HL-60/S4 (cell line): ENCODE measurements around the gene SYT15B.
"Not testable (repeated sequence)": the region's sequence is repeated elsewhere in the genome, so short reads cannot be mapped to it uniquely, and the experiment has no call there.

Experiments used
- in situ Hi-C: fragments of 300-500 bp; cut with MboI; formaldehyde crosslinking; loops from 2 replicates; pipeline ENCODE4 v1.14.3; 2022; ENCODE audit warnings: low sequenced_read_pairs

SYT15B gene

DNA sequence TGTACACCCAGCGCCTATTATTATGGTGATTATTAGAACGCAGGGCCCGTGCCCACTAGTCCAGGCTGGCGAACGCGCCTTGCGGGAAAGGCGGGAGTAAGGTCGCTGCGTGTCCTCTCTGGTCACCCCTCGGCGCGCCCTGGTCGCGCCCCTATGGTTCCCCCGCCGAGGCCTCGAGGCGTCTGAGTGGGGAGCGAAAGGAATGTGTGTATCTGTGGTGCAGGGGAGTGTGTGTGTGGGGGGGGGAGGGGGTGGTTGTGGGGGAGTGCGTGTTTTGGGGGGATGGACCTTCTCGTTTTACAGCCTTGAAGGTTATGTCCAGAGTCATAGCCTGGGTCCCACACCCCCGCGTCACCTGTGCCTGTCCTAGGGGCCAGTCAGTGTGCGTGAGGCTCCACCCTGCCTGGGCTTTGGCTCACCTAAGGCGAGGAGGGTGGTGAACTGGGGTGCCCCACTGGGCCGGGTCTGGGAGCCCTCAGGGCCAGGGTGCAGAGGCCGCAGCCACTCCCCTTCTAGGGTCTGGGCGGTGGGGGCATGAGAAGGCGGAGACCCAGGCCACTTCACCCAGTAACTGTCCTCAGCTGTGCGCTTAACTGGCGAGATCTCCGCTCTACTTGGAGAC lies at the start of gene SYT15B:
Gene SYT15B, minus strand, starts transcription at position 39 of the 622 bp plus-strand sequence. CDS start 952 bp downstream, outside the sequence.
- in situ Hi-C loops, result not testable (repeated sequence)

DNA sequence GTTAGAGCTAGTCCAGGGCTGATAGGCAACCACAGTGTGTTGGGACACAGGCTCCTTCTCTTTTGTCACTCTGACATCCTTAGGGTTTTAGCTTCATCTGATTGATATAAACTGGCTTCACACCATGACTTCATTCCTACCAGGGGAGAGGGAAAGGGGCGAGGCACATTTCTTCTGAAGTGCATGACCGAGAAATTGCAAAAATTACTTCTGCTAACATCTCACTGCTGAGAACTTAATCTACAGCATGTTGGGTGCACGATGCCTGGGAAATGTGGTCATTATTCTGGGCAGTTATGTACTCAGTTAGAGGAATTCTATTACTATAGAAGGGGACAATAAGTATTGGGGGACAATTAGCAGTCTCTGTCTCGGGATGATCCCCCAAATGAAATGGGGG lies 16.2 kb upstream of the SYT15B start:
- in situ Hi-C loops, result not testable (repeated sequence)

DNA sequence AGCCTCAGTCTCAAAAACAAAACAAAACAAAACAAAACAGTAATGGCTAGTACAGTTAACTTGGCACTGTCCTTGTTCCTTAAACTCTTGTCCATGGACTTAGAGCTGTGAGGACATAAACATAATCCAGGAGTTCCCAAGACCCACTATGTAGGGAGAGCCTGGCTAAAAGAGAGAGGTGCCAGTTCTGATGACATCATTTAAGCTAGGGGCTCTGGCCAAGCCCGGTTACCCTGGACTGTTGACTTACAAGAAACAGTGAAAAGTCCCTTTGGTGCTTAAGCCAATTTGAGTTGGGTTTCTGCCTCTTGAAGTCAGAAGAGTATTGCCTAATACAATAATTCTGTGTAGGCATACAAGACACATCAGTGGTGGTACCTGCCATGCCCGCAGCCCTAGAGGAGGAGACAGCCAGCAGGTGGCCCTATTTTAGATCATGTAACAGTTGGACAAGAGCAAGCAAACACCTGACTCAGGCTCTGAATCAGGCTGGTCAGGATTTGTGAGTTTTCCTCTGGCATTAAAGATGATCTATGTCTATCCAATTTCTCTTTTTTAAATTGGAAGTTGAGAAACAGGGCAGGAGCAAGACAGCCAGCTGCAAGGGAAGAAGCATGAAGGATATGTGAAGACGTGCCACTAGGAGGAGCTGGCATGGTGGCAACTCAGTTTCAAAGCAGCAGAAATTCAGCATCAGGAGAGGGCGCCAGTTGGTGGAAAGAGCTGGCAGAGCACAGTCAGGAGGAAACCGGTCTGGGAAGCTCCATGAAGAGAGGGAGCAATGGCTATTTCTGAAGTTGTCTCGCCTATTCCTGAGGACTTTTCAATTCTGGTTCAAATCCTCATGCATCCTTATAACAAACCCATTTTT lies 12.2 kb upstream of the SYT15B start:
- in situ Hi-C loops, result not testable (repeated sequence)

DNA sequence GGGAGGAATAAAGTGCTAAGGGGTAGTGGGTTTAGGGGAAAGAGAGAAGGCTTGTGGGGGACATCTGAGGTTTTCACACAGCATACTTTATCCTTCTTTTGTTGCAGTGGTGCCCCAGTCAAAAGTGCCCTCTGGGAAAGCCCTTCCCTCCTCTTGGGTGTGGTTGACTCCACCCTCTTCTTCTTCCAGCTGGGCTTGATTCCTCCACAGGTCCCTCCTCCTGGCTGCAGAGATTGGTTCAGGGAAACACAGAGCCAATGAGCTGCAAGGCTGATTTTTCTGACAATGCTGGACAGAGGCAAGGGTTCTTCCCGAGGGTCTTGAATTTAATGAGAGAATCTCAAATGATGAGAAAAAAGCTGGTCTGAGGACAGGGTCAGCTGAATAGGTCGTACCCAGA lies 7.4 kb upstream of the SYT15B start:
- in situ Hi-C loops, result not testable (repeated sequence)

DNA sequence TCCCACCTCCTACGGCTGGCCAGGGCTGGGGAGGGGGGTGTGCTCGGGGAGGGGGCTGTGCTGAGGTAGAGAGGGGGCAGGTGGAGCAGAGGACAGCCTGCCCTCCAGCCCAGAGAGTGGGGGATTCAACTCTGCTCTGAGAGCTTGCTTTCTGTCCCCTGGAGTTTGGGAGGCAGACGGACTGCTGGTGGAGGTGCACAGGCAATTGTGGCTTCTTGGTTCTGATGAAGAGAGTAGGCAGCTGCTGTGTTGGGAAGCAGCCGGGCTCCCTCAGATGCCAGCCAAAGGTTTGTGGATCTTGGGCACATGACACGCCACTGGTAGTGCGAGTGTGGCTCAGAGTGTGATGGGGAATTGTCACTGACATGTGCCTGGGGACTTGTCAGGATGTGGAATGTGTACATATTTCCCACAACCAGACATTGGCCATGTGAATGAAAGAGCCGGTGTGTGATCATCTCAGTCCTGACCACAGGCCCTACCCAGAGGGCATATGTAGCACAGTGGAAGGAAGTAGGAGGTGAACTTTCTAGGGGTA lies 5.3 kb upstream of the SYT15B start:
- in situ Hi-C loops, result not testable (repeated sequence)

DNA sequence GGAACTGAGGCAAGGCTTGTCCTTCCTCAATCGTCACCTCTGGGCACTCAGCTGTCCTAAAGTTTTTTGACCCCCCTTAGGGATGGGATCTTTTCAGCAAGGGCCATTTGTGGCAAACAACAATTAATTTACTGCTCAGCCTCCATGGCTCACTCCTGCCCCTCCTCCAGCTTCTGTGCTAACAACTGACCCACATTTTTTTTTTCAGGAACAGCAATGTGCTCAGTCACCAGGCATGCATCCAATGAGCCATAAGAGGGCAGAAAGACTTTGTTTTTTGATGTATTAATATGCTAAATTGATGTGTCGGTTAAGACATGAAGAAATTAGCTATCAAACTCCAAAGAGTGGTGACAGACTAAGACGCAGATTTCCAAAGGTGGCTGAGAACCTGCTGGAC lies 4.7 kb upstream of the SYT15B start:
- in situ Hi-C loops, result not testable (repeated sequence)

DNA sequence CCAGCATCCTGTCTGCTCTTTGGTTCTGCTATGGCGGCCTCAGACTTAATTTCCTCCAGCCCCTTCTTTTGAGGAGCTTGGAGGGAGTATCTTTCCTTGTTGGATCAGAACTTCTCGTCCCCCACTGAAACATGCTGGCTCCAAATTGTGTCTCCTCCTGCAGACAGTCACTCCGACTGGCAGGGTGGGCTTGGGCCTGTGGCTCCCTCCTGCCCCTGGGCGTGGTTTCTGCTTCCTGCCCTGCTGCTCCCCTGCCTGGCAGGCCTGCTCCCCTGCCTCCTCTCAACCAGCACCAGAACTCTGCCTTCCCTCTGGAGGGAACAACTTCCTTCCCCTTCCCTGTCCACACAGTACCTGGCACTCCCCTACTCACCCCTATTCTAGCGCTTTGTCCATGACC lies 3.8 kb upstream of the SYT15B start:
- in situ Hi-C loops, result not testable (repeated sequence)

DNA sequence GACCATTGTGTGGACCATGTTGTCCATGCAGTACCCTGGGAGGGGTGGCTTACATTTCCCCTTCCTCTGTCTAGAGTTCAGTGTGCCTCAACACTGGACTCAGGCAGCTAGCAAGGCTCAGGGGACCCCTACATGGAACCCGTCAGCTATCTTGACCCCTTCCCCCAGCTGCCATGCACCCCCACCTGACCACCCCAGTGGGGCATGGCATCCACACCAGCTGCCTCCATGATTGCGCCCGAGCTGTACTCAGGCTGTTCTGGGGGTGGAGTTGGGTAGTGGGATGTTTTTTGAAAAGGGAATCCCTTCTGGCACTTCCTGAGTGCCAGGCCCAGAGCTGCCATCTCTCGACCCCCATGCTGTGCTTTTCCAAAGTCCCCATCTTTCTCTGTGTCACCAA lies 1.8 kb upstream of the SYT15B start:
- in situ Hi-C loops, result not testable (repeated sequence)

DNA sequence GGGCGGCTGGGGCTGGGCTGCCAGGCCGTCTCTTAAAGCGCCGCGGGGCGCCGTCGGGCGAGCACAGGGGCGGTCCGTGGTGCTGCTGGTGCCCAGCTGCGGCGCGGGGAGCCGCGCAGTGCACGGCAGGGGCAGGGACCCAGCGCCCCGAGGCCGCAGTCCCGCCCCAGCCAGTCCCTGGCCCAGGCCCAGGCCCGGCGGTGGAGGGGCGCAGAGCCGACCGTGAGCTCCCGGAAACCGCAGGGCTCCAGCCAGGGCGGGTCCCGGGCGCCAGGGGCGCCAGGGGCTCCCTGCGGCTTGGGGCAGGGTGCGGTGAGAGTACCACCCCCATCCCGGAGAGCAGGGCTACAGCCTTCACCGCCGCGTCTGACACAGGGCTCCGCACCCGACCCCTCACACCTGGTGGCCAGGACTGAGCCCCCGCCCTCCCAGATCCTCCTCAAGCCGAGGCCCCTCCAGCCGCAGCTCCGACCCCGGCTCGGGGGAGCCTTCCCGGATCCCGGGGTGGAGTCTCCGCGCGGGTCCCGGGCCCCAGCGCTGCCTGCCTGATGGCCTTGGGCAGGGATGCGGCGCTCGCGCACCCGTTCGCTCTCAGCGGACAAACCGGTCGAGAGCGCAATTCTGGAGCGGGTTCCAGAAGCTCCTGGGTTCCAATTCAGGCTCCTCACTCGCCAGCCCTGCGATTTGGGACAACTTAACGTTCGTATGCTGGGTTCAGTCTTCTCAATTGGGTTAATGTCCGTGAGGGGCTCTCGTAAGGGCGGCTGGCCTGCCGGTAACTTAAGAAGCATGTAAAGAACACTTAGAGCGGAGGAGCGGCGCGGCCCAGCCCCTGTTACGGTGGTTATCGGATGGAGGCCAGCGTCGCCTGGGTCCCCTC lies 478 bp downstream of the SYT15B start:
- in situ Hi-C loops, result not testable (repeated sequence)

DNA sequence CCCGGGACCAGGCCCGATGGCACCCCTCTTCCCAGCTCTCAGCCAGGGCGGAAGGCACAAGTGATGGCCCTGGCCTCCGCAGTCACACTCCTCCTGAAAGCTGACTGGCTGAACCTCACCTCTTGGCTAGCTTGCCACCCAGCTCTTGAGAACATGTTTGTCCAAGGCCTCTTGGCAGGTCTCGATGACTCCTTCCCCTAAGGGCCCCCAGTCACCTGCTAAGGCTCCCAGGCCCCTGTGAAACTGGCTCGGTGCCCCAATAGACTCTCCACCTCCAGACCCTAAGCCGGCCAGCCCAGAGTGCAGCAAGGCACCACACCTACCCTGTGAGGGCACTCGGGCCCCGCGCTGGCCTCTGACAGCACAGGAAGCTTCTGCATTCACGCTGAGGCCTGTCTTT lies 4.5 kb downstream of the SYT15B start:
- in situ Hi-C loops, result not testable (repeated sequence)

DNA sequence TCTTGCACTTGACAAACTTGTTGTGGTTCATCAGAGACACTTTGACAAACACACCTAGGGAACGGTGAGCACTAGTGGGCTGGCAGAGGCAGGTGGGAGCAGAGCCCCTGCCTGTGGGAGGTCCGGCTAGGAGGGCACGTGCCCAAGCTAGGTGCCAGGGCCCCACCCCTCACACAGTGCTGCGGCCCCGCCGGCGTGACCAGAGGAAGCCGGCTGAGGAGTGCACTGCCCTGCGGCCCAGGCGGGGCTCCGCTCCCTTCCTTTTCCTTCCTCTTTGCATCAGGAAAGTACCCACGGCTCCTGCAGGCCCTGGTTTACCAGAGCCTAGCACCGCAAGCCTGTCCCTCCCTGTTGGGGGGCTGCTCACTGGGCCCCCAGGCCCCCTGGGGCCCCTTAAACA lies 7.2 kb downstream of the SYT15B start:
- in situ Hi-C loops, result not testable (repeated sequence)

DNA sequence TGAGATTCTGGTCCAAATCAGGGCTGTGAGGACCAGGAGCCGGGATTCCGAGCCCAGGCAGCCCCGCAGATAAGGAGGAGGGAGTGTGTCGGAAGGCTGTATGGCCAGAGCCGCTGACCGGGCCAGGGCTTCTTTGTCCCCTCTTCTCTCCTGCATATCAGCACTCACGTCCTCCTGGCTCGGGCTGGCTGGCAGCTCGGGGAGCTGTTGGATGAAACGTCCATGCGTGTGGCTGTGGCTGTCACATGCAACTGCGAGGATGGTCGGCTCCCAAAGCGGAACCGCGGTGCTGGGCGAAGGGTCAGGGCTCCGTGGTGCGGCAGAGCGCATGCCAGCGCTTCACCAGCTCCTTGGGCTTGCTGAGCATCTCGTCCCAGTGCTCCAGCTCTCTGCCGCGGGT lies 9.5 kb downstream of the SYT15B start:
- in situ Hi-C loops, result not testable (repeated sequence)

DNA sequence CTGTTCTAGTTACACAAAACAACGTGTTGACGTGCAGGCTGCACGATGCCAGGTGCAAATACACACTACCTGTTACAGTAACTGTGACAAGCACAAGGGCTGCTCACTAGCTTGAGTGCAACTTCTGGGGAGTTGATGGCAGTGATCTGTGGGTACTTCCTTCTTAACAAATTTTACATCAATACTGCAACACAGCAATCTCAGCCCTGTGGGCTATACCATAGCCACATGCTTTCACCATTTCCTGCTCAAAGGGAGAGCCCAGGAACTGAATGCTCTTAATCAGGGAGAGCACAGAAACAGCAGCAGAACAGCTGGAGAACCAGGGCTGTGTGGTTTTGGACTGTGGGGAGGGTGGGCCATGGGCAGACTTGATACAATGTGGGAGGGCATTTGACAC lies 10.2 kb downstream of the SYT15B start:
- in situ Hi-C loops, result not testable (repeated sequence)

DNA sequence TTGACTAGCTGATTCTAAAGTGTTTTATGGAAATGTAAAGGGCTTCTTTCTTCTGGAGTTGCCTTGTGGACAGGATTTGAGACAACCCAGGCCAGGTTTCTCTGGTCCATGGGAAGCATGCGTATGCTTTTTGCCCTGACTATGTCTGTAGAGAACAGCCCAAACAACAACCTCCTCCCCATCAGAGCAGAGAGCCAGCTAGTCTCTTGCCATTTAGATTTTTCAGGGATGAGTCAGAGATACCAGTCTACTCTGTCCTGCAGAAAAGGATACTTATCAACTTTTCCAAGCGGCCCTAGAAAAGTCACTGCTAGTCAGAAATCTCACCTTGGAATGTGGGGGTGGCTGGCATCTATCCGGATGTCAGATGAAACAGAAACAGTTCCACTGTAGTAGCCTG lies 11.6 kb downstream of the SYT15B start:
- in situ Hi-C loops, result not testable (repeated sequence)

DNA sequence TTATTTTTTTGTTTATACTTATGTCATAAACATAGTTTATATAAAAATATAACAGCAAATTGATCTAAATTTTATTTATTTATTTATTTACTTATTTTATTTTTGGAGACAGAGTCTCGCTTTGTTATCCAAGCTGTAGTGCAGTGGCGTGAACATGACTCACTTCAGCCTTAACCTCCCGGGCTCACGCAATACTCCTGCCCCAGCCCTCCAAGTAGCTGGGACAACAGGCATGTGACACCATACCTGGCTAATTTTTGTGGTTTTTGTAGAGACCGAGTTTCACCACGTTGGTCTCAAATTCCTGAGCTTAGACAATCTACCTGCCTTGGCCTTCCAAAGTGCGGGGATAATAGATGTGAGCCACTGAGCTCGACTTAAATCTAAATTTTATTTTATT lies 13.0 kb downstream of the SYT15B start:
- in situ Hi-C loops, result not testable (repeated sequence)

DNA sequence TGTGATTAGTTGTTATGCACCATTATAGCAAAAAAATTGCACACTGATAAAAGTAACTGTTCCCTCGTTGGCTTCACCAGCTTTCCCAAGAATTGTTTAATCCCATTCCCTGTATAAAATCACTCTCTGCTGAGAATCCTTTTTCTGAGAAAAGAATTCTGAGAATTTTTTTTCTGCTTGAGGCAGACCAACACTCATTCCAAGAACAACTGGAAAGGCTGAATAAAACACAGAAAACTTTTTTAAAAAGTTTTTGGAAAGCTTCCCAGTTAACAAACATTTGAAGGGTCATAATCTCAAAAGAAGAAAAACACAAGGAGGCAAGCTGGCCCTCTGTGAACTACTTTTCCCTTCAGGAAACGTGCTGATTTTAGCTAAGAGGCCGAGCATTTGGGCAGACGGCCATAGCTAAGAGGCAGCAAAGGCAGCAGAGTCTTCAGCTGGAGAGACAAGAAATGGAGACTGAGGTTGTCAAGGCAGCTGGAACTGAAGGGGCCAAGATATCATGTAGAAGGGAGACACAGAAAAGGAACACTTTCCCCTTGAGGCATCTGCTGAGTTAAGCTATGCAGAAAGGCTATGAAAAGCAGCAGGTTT lies 16.5 kb downstream of the SYT15B start:
- in situ Hi-C loops, result not testable (repeated sequence)

DNA sequence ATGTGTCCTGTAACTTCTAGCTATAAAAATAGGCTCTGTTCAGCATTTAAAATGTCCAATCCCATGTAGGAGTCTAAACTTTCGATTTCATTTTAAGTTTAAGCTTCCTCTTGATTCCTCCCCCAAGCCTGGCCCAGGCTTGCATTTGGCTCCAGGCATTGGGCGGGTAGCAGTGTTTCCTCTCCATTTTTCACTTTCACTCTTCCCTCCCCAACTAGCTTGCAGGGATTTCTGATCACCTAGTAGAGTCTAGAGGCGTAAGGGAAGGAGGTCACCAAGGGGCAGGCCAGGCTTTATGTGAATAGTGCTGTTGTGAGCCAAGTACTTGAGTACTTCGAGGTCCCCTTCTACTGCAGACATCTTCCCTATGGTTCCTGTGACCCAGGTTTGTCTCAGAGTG lies 18.5 kb downstream of the SYT15B start:
- in situ Hi-C loops, result not testable (repeated sequence)

DNA sequence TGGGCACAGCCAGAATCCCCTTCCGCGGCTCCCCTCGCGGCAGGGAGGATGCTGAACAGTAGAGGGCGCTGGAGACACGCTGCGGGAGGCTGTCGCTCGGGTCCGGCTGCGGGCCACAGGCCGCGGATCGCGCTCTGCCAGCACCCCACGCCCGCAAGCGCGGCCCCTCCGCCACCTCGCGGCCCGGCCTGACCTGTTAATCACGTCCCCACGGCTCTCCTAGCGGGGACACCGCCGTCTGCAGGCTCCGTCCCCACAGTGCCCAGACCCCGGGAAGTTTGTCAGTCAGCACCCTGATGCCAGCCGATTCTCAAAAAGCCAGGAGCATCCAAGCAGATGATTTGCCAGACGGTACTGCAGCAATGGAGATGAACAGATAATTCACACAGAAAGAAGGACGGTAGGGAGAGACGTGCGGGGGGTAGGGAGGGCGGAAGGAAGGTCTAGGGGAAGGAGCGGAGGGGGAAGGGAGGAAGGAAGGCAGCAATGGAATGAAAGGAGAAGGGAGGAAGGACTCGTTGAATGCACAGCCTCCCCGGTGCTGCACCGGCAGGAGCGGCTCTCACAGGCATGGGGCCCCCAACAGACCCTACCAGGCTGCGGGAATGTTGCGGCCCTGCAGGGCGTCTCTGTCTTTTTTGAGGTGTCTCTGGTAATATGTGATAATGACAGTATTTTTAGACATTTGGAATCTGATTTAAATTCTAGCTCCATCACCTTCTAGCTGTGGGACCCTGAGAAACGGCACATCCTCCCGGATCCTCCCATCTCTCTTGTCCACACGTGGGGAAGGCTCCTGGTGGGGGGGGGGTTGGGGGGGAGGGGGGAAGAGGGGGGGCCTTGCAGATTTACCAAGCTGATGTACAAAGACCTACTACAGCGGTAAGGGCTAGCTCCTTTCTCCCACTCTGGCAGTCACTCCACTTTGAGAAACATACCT lies 19.5 kb downstream of the SYT15B start:
- in situ Hi-C loops, result not testable (repeated sequence)

DNA sequence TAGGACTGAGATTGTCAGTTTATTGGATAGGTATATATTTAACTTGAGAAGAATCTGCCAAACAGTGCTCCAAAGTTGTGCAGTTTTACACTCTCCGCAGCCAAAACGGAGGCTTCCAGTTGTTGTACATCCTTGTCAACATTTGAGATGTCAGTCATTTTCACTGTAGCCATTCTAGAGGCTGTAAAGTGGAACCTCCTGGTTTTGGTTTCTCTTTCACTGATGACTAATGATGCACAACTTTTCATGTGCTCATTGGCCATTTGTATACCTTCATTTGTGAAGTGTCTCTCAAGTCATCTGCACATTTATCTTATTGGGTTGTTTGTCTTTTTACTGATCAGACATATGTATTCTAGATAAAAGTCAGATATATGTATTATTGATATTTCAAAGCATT lies 22.5 kb downstream of the SYT15B start:
- in situ Hi-C loops, result not testable (repeated sequence)

DNA sequence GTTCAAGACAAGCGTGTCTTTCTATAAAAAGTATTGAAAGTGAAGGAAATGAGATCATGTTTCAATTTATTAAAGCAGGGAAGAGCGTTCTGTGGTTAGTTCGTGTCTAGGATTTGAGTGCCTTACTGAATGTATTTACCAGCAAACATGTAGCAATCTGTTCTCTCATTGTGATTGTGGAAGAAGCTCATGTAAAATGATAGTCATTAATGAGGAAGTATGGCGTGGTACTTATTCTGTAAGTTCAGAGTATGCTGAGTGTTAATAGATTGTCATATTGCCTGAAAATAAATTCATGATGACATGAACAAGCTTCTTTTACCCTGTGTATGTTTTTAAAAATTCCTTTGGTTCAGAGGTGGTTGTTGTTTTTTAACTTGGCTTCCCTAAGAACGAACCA lies 32.5 kb downstream of the SYT15B start:
- in situ Hi-C loops, result not testable (repeated sequence)
